Endothelial cell of umbilical vein (primary cell): ENCODE data around the gene SYMPK. TPM values are rescaled to one million over a fixed set of nuclear protein-coding genes. Genes with fewer than 3 reads are reported as not detected.

Experiments
- BruUV-seq: library from RNA; stranded (reverse); fragments of 400-500 nt; replicated peaks from 2 replicates; lab custom pipeline; 2021; lab: Mats Ljungman, UMichigan
- CTCF ChIA-PET: fragments of 300-600, 350-600 bp; sonication (Branson Sonifier 250); formaldehyde crosslinking; loops from one replicate; lab custom pipeline; 2021; ENCODE audit warnings: antibody characterized with exemption, inconsistent platforms; lab: Charles Lee
- POLR2A ChIA-PET: fragments of 300-600, 350-600 bp; sonication (Branson Sonifier 250); formaldehyde crosslinking; loops from one replicate; lab custom pipeline; 2021; ENCODE audit warnings: antibody characterized with exemption, inconsistent platforms; lab: Charles Lee
- DNase-seq: peaks from one replicate; pipeline ENCODE4 v3.0.0-alpha.2; 2011; ENCODE audit warnings: low read depth, low spot score
- FAIRE-seq: peaks from 2 replicates; lab custom pipeline; 2011; peaks lifted over from hg19 to GRCh38; lab: Jason Lieb, UNC
- H2AFZ ChIP-seq: 2 replicates; pipeline ENCODE4 v1.6.0; 2012; ENCODE audit warnings: low read depth, low read length, control low read depth, inconsistent platforms
- H3K27ac ChIP-seq: 2 replicates; pipeline ENCODE4 v1.5.1; 2011; ENCODE audit warnings: low read depth, mild to moderate bottlenecking, control low read depth, low read length, moderate library complexity; ENCODE audit not compliant: insufficient read depth
- H3K27me3 ChIP-seq, 2 experiments: 2 replicates each; pipeline versions ENCODE4 v1.6.0 to v1.6.1; 2011; ENCODE audit warnings: low read length in 2 of 2, mixed read lengths in 1 of 2; ENCODE audit not compliant: control insufficient read depth in 2 of 2, insufficient read depth in 2 of 2
- H3K36me3 ChIP-seq, 2 experiments: 2 replicates in 1 of 2; 3 replicates in 1 of 2; pipeline ENCODE4 v1.5.1; 2011; ENCODE audit warnings: low read length in 2 of 2, mild to moderate bottlenecking in 1 of 2, moderate library complexity in 1 of 2; ENCODE audit not compliant: control insufficient read depth in 2 of 2, insufficient read depth in 2 of 2; ENCODE audit errors: extremely low read depth in 1 of 2
- H3K4me1 ChIP-seq: 3 replicates; pipeline ENCODE4 v1.5.1; 2011; ENCODE audit warnings: mild to moderate bottlenecking, low read length; ENCODE audit not compliant: control insufficient read depth, insufficient read depth; ENCODE audit errors: extremely low read depth
- H3K4me2 ChIP-seq: 2 replicates; pipeline ENCODE4 v1.6.1; 2011; ENCODE audit warnings: low read length, control low read depth, mixed read lengths; ENCODE audit not compliant: insufficient read depth
- H3K4me3 ChIP-seq, 3 experiments: fragments of 200-600 bp in 1 of 3; sonication (generic), shearing (Covaris generic) in 1 of 3; replicated peaks in 1 of 3; 2 replicates each; pipeline ENCODE4 v1.5.1; 2011 to 2016; ENCODE audit warnings: control low read depth in 3 of 3, low read length in 3 of 3, mild to moderate bottlenecking in 2 of 3, inconsistent platforms in 1 of 3, low read depth in 1 of 3, moderate library complexity in 1 of 3; ENCODE audit not compliant: insufficient read depth in 1 of 3
- H3K79me2 ChIP-seq: 2 replicates; pipeline ENCODE4 v1.6.0; 2012; ENCODE audit warnings: low read length, inconsistent platforms; ENCODE audit not compliant: control insufficient read depth, insufficient read depth
- H3K9ac ChIP-seq: replicated peaks from 2 replicates; pipeline ENCODE3; 2011; ENCODE audit warnings: low read length, control low read depth; ENCODE audit not compliant: insufficient read depth; ENCODE audit errors: extremely low read depth
- H3K9me1 ChIP-seq: replicated peaks from 3 replicates; pipeline ENCODE4 v1.6.0; 2011; ENCODE audit warnings: mild to moderate bottlenecking, low read length; ENCODE audit not compliant: control insufficient read depth, insufficient read depth; ENCODE audit errors: extremely low read depth
- H3K9me3 ChIP-seq: replicated peaks from 2 replicates; pipeline ENCODE4 v1.5.1; 2012; ENCODE audit warnings: low read length, inconsistent platforms; ENCODE audit not compliant: control insufficient read depth, insufficient read depth
- H4K20me1 ChIP-seq: replicated peaks from 2 replicates; pipeline ENCODE3; 2011; ENCODE audit warnings: mild to moderate bottlenecking, low read length; ENCODE audit not compliant: control insufficient read depth, insufficient read depth; ENCODE audit errors: extremely low read depth
- CTCF ChIP-seq, 2 donors: IDR thresholded peaks; 1 replicate in 1 of 2; 2 replicates in 1 of 2; pipeline ENCODE4 v1.5.1; 2011; ENCODE audit warnings: low read length in 2 of 2, mild to moderate bottlenecking in 2 of 2, moderate library complexity in 2 of 2, control low read depth in 1 of 2, inconsistent platforms in 1 of 2, low read depth in 1 of 2; ENCODE audit not compliant: insufficient read depth in 1 of 2; ENCODE audit errors: extremely low read depth in 1 of 2
- EZH2 ChIP-seq: IDR thresholded peaks from 2 replicates; pipeline ENCODE4 v1.6.1; 2012; ENCODE audit warnings: borderline replicate concordance, low read depth, mild to moderate bottlenecking, moderate library complexity, low read length, inconsistent platforms; ENCODE audit not compliant: severe bottlenecking
- FOS ChIP-seq: IDR thresholded peaks from 2 replicates; pipeline ENCODE4 v1.6.1; 2011; ENCODE audit warnings: mild to moderate bottlenecking, low read length, moderate library complexity, borderline replicate concordance; ENCODE audit not compliant: insufficient read depth
- GATA2 ChIP-seq: IDR thresholded peaks from 2 replicates; pipeline ENCODE4 v1.7.0; 2011; ENCODE audit warnings: low read depth, mild to moderate bottlenecking, moderate library complexity, mixed read lengths, low read length; ENCODE audit not compliant: insufficient read length, insufficient read depth
- JUN ChIP-seq: IDR thresholded peaks from 2 replicates; pipeline ENCODE4 v1.6.1; 2011; ENCODE audit warnings: borderline replicate concordance, low read depth; ENCODE audit not compliant: insufficient read length, insufficient read depth
- MAX ChIP-seq: IDR thresholded peaks from 2 replicates; pipeline ENCODE4 v1.6.1; 2011; ENCODE audit not compliant: insufficient read depth, insufficient read length
- MYC ChIP-seq: IDR thresholded peaks from one replicate; pipeline ENCODE4 v1.6.1; 2011; ENCODE audit warnings: mild to moderate bottlenecking, low read depth, low read length
- POLR2A ChIP-seq: IDR thresholded peaks from 2 replicates; pipeline ENCODE4 v1.6.1; 2012; ENCODE audit warnings: low read depth, mild to moderate bottlenecking, control low read depth, low read length
- POLR2AphosphoS5 ChIP-seq: IDR thresholded peaks from 2 replicates; pipeline ENCODE4 v1.6.1; 2012; ENCODE audit warnings: low read depth, mild to moderate bottlenecking, control low read depth, low read length, moderate library complexity; ENCODE audit not compliant: insufficient read depth
- dilution Hi-C: fragments of 300-500 bp; cut with MboI; formaldehyde crosslinking; loops from one replicate; pipeline ENCODE4 v1.15.0; 2019; ENCODE audit warnings: low sequenced_read_pairs; ENCODE audit not compliant: extremely low pct_ligation_motif_present
- intact Hi-C: fragments of 100-400 bp; cut with micrococcal nuclease; formaldehyde crosslinking; loops from one replicate; pipeline ENCODE4 v1.10.0; 2022
- polyA plus RNA-seq, 4 experiments: library from polyadenylated mRNA; depleted of rRNA in 3 of 4; stranded (reverse) in 3 of 4; unstranded in 1 of 4; fragments of >200 nt; gene quantifications; 2 replicates each; pipeline versions ENCODE4 v1.2.1 to v1.2.3, GENCODE V29; 2011 to 2012; ENCODE audit warnings: missing spikeins in 1 of 4
- total RNA-seq: library from RNA; stranded (reverse); gene quantifications from 2 replicates; pipeline ENCODE4 v1.2.3, GENCODE V29; 2021

Gene SYMPK
- total and polyA plus RNA-seq, 2 donors (not counting 3 experiments of a cell fraction or from before 2014, with no cell fraction given) = 89.8 to 95.7 TPM

GRCh38 chr19:45865269-45865948 is 2.5 kb upstream of the SYMPK start:
- Histone ChIP-seq H3K79me2 (peaks cover 21% of the 10 kb centered on the region), H3K4me3 (no peak overlapping the region), H3K27me3 (peaks cover 22 to 23% of the 10 kb centered on the region in 2 experiments), H3K27ac (no peak overlapping the region), H3K9me1 (no peaks in the 10 kb centered on the region), H3K36me3 (no peaks in the 10 kb centered on the region), H3K4me1 (peaks cover 4% of the 10 kb centered on the region), H4K20me1 (no peaks in the 10 kb centered on the region), H3K4me2 (no peak overlapping the region), H3K9ac (no peak overlapping the region), H2AFZ (no peak overlapping the region), H3K9me3 (no peaks in the 10 kb centered on the region)
- DNase-seq (no peak), FAIRE-seq (no peak)
- ChIA-PET POLR2A (no interaction called here), CTCF (interaction anchor here (0.9 to 2.6 kb wide), 6 partner anchors 14 to 49 kb away, joined by 3 to 24 read pairs (median 4); no protein-coding TSS in a partner anchor)
- TF ChIP-seq FOS (no peak), MAX (no peak), JUN (no peak), MYC (no peak), POLR2AphosphoS5 (no peak), EZH2 (no peak), GATA2 (no peak), POLR2A (no peak), CTCF (IDR thresholded peaks at IDR 0.05; ENCODE audit: extremely low read depth in 1 of 2, insufficient read depth in 1 of 2, low read depth in 1 of 2, low read length in 2 of 2) (no peak)
- dilution Hi-C loops (no loop called here), intact Hi-C loops (no loop called here)
- no TSS peak for BruUV-seq
